C1 segment of cervical spinal cord (tissue), 14 donors: ENCODE results near the gene SLC25A19.
"Not testable (repeated sequence)": the region's sequence is repeated elsewhere in the genome, so short reads cannot be mapped to it uniquely, and the experiment has no call there.

Experiments
- DNase-seq, 14 donors: peaks; one replicate each; lab custom pipeline; 2025; lab: John Stamatoyannopoulos, UW

Gene SLC25A19

DNA sequence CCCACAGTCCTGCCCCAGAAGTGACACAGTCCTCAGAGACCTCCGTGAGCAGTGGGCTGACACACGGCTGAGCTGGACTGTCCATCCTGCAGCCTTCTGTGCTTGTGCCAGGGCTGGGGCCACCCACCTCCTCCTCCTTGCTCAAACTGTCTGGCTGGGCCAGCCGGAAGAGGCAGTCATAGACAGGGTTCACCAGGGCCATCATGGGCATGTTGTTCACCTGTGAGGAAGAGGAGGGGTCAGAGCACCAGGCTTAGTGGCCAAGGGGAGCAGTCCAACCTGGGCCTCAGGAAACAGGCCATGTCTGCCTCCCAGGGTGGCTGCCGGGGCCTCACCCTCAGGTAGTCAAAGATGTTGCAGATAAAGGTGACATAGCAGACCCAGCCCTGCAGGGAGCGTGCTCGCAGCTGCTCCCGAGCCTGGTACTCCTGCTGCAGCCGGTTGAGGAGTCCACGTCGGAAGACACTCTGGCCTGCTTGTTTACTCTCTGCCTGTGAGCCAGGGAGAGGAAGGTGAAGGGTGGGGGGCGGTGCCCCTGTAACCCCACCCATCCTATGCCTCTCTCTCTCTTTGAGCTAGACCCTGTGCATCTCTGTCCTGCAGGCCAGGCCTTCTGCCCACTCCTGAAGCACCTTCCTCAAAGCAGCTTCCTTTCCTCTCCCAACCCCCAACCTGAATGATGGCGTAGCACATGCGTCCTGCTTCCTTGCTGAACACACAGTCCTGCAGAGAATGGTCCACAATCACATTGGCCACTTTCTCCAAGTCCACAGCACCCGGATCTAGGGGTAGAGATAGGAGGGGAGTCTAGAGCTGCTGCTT is 21.6 kb downstream of the SLC25A19 start:
- DNase-seq, result no peak

DNA sequence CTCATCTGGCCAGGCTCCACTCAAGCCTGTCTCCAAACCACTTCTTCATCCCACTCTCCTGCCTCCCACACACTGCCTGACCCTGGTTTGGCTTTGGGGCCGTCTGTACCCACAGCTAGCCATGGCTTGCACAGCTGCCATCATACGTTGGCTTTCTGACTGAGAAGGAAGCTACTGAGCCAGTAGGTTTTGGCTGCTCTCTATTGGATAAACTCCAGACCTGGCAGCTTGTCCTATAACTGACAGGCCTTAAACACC is 22.2 kb downstream of the SLC25A19 start:
- DNase-seq, result peak in 6 of 14 donors; percentile 22 to 54 (median 26)

GRCh38 chr17:75266316-75267152 is 22.7 kb downstream of the SLC25A19 start:
- peak in 1 of 14 donors; percentile 26 for DNase-seq

DNA sequence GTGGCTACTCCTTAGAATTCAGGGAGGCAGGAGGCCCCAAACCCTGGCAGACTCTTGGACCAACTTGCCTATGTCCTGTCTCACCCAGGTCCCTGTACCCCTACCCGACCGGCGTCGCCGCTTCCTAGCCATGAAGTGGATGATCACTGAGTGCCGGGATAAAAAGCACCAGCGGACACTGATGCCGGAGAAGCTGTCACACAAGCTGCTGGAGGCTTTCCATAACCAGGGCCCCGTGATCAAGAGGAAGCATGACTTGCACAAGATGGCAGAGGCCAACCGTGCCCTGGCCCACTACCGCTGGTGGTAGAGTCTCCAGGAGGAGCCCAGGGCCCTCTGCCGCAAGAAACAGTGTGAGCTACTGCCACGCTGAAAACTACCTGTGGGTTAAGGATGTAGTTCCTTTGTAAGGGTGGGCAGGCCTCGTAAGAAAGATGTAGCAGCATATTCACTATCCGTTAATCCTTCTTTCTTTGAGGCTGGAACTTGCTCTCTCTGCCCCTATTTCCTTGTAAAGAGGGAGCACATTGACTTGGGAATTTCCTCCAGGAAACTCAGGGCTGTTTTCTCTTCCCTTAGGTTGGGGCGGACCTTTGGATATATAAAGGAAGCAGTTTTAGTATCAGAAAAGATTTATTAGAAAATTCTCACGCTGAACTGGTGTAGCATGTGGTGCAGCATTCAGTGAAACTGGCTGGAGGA is 23.5 kb downstream of the SLC25A19 start:
- no peak for DNase-seq

DNA sequence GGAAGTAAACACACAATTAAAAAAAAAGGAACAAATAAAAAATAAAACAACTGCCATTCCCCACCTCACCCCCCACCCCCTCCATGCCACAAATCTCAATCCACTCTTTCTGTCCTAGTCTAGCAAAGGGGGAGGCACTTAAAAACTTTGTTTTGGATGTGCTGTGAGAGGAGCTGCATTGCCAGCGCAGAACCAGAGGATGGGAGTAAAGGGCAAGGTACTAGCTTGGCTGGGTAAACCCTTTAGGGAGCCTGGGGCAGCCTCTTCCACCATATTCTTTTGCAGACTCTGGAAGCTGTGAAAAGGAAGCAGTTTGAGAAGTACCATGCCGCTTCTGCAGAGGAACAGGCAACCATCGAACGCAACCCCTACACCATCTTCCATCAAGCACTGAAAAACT is 26.2 kb downstream of the SLC25A19 start:
- no peak for DNase-seq

DNA sequence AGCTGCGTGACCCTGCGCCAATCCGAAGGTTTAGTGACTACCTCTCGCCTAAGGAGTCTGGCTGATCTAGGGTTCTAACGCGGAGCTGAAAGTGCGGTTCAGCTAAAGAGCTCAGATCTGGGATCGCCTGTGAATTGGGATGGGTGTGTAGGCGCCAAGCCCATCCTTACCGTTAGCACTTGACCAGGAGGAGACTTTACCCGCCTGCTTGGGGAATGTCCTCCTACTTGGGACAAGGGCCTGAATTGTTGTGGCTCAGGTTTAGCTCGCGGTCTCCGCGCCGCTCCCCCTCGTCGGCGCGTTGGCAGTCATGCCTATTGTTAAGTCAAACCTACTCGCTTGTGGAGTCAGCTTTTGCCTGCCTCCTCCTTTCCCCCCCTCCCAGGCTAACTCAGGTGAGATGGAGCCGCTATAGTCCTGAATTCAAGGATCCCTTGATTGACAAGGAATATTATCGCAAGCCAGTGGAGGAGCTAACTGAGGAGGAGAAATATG is 27.1 kb downstream of the SLC25A19 start:
- no peak for DNase-seq

- peak; percentile 66 to 99 (median 92) for DNase-seq
Measured at GRCh38 chr17:75261336-75262111, 27.7 kb downstream of the SLC25A19 start, which contains the start of the genes GGA3 and MRPS7. Gene GGA3, minus strand, starts transcription at chr17:75261606. Its CDS starts 19 bp downstream, at chr17:75261587. Gene MRPS7, plus strand, starts transcription at chr17:75261879. Its CDS starts 22 bp downstream, at chr17:75261901.

GRCh38 chr17:75260641-75261335 is 28.4 kb downstream of the SLC25A19 start:
- no peak for DNase-seq

- DNase-seq, result not testable (repeated sequence)
Measured at GRCh38 chr17:75257228-75257627, 32.0 kb downstream of the SLC25A19 start.

GRCh38 chr17:75255954-75256698 is 33.1 kb downstream of the SLC25A19 start:
- not testable (repeated sequence) for DNase-seq

DNA sequence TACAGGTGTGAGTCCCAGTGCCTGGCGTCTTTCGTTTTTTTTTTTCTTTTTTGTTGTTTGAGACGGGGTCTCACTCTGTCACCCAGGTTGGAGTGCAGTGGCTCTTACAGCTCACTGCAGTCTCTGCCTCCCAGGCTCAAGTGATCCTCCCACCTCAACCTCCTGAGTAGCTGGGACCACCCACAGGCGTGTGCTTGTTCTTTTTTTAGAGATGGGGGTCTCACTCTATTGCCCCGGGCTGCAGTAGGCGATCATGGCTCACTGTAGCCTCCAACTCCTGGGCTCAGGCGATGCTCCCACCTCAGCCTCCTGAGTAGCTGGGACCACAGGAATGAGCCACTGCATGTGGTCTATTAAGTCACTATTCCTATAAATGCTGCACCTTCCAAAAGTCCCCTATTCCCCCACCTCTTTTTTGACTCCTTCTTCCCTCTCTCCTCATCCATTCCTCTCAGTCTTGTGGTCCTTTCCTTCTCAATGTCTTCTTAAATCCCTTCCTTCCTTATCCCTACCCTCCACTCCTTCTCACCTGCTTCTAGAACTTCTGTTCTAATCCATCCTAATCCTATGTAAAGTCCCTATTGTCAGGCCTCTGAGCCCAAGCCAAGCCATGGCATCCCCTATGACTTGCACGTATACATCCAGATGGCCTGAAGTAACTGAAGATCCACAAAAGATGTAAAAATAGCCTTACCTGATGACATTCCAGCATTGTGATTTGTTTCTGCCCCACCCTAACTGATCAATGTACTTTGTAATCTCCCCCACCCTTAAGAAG is 37.0 kb downstream of the SLC25A19 start:
- DNase-seq, result no peak

GRCh38 chr17:75250009-75250471 is 39.2 kb downstream of the SLC25A19 start:
- DNase-seq, result no peak

GRCh38 chr17:75249564-75249963 is 39.7 kb downstream of the SLC25A19 start:
- no peak for DNase-seq

GRCh38 chr17:75246404-75246803 is 42.8 kb downstream of the SLC25A19 start:
- DNase-seq, result no peak

GRCh38 chr17:75245011-75245410 is 44.2 kb downstream of the SLC25A19 start:
- DNase-seq, result no peak

GRCh38 chr17:75244133-75244866 is 44.9 kb downstream of the SLC25A19 start:
- DNase-seq, result no peak

- peak in 1 of 14 donors; percentile 28 for DNase-seq
Measured at GRCh38 chr17:75242461-75243042, 46.7 kb downstream of the SLC25A19 start.

DNA sequence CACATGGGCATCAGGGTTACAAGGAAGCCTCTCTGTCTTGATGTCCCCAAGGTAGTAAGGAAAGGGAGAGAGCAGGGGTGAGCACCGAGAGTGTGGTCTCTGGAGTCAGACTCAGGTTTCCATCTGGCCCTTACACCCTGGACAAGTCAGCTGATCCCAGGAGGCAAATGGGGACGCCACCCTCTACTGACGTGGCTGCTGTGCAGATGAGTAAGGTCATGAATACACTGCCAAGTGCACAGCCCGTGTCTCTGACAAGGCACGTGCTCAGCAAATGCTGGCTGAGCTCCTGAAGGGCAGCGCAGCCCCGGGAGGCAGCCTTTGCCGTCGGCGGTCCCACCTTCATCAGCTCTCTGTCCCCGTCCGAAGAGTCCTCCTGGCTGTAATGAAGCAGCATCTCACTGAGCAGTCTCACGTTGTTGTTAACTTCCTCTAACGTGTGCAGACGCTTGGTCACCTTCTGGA is 47.2 kb downstream of the SLC25A19 start:
- no peak for DNase-seq
